GM12874 (cell line): ENCODE data around the gene EI24.

Experiments used
- CTCF ChIP-seq: IDR thresholded peaks from 2 replicates; pipeline ENCODE4 v1.5.1; 2011; ENCODE audit warnings: low read depth, mild to moderate bottlenecking, control low read depth, low read length, moderate library complexity; ENCODE audit not compliant: insufficient read depth

The EI24 gene

DNA sequence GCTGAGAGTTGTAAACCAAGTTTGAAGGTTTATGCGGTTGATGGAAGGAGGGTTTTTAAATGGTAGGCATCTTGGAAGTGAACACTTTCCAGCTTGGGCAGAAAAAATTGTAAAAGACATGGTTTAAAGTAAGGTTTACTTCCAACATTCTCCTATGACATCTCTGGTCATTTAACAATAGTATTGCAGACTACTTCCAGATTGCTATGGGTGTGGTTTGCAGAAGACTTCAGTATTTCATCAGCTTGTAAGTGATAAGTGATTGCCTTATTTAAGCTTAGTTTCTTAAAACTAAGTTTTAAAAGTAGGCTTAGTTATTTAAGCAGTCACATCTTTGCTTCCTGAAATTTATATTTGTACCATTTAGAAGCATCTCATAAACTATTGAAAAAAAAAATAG lies 16.2 kb downstream of the EI24 start:
- TF ChIP-seq CTCF = no peak

DNA sequence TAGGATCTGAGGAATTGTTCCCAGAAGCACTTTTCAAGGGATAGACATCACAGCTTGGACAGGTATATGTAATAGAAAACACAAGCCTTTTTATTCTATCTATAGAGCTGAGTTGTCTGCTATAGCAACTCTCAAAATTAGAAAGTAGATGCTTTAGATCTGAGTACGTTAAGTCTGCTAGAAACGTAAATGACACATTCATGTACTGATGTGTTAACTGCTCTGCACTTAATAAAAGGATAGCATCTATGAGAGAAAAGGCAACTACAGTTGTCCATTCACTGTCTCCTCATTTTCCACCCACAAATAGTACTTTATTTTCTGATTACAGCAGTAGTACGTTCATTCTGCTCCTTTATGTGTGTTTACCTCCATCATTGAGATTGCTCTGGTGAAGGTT lies 17.3 kb downstream of the EI24 start:
- no peak for TF ChIP-seq CTCF

- TF ChIP-seq CTCF = no peak
Observed at GRCh38 chr11:125587480-125587879, 18.2 kb downstream of the EI24 start.

DNA sequence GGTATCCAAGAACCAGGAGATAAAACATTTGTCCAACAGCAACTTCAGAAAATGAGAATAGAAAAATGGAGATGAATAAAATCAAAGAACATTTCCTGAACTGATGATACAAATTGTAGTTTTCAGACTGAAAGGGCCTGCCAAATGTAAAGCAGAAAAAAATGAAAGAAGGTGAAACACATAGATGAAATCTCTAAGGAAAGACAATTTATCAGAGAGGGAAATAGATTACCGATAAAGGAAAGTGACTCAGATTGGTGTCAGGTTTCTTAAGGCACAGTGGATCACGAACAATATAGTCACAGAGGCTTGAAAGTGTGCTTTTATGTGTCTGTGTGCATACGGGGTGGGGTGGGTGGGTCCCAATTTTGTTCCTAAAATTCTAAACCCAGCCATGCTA lies 19.2 kb downstream of the EI24 start:
- TF ChIP-seq CTCF = no peak

DNA sequence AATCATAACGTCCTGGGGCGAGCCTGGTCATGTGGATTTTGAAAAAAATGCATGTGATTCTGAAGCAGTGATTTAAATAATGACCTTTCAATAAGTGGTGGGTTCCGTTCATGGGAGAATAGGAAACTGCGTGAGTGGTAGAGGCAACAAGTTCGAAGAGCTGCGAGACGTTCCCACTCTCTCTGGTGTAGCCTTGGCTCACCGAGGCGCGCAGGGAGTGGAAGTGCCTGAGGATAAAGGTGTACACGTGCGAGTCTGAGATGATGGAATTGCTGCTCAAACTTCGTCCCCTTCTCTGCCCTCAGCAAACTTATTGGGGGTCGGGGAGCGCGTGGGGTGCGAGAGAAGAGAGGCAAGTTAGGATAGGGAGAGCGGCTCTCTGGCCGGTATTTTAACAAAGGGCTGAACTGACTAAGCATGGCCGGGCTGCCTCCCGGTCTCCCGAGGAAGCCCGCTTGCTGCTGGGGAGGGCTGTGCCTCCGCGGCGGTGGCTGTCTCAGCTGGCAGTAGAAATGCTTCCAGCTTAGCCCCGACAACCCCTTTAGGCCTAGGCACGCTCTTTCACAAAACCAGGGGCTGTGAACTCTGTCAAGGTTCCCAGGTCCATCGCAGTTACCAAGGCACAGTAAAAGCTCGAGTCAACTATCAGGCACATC lies 22.5 kb downstream of the EI24 start:
- TF ChIP-seq CTCF = no peak

DNA sequence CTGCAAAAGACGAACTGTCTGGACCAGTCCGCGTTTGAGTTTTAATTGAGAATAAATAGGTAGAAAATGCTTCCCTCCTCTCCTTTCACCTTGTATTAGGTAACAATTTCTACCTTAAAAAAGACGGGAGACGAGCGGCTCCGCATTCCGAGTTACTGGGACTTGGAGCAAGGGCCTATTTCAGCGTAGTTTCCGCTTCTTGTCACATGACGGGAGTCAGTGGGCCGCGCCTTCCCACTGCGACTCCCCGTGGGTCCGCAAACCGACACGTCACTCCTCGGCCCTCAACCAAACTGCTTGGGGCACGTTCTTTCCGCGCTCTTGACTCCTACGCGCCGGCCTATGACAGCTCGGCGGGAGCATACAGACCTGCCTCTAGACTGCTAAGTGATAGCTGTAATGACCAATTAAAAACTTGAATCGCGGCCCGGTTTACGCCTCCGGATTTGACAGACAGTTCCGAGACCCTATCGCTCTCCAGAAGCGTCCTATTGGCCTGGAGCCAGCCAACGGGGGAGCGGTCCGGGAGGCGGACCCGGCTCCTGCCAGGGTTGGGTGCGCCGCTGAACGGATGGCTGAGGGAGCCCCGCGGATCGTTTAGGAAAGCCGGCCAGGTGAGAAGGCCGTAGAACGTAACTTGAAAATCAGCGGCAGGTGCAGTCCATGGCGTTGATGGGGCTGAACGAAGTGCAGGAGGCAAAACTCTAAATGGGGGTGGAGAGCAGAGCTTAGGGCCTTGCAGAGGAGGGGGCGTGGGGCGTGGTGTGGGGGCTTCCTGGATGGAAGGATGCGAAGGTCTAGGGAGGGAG lies 23.2 kb downstream of the EI24 start, which contains the start of gene STT3A:
Gene STT3A, plus strand, starts transcription at position 548 of the 809 bp plus-strand sequence. CDS start 3,064 bp downstream, outside the sequence.
- TF ChIP-seq CTCF = no peak

DNA sequence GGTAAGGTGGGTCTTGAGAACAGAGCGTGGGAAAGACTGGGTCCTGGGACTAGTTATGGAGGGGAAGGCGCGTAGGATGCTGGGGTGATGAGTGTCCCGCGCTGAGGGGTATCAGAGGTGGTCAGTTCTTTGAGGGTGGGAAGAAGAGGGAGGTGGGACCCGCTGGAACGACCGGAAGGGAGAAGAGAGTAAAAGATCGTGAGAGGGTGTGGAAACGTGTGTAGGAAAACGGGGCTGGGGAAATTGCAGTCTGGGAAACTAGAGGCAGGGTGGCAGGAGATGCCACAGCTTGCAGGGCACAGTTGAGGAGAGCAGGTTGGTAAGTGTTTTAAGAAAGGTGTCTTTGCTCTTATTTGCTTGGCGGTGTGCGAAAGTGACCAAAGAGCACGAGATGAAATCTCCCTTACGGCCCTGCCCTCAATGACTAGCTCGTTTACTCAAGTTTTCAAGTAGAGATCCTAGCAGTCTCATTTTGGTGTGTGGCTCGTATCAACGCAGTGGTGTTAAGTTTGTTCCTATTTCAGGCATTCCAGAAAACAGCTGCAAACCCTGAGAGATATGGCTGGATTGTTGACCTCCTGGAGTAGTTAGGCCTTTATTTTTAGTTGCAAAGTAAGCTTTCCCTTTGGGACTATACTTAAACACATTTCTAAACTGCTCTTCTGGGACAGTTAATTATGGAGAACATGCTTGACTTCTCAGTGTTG lies 24.0 kb downstream of the EI24 start:
- TF ChIP-seq CTCF = no peak
